HepG2 (cell line): ENCODE results near the gene YPEL3. TPM values are rescaled to one million over a fixed set of nuclear protein-coding genes. Genes with fewer than 3 reads are reported as not detected.

Source experiments
- AGO2 ChIP-seq: fragments of 200-400 bp; formaldehyde crosslinking; optimal IDR thresholded peaks from 2 replicates; pipeline ENCODE3; 2017; ENCODE audit warnings: mild to moderate bottlenecking, low read depth, low read length, moderate library complexity
- ARHGAP35 ChIP-seq: sonication (generic); formaldehyde crosslinking; IDR thresholded peaks from 2 replicates; pipeline ENCODE4 v1.9.0; 2022; ENCODE audit warnings: mild to moderate bottlenecking, inconsistent platforms, moderate library complexity, missing genetic modification reagents, borderline replicate concordance
- BCL3 ChIP-seq: sonication (generic); formaldehyde crosslinking; IDR thresholded peaks from 2 replicates; pipeline ENCODE4 v1.5.1; 2020; ENCODE audit warnings: mild to moderate bottlenecking, missing genetic modification reagents, moderate library complexity
- CENPX ChIP-seq: sonication (generic); formaldehyde crosslinking; IDR thresholded peaks from 2 replicates; pipeline ENCODE4 v1.9.0; 2021; ENCODE audit warnings: mild to moderate bottlenecking, missing genetic modification reagents, moderate library complexity
- DRAP1 ChIP-seq: IDR thresholded peaks from 2 replicates; pipeline ENCODE4 v1.6.1; 2016; ENCODE audit warnings: missing genetic modification reagents, missing compliant biosample characterization
- GABPA ChIP-seq, 2 experiments: IDR thresholded peaks; 2 replicates each; pipeline ENCODE4 v1.6.1; 2011 to 2016; ENCODE audit warnings: low read depth in 2 of 2, low read length in 1 of 2, missing biosample characterization in 1 of 2, missing genetic modification characterization in 1 of 2
- HDAC1 ChIP-seq: sonication (generic); formaldehyde crosslinking; IDR thresholded peaks from 2 replicates; pipeline ENCODE4 v1.5.1; 2020; ENCODE audit warnings: mild to moderate bottlenecking, missing genetic modification reagents
- MED1 ChIP-seq: sonication (generic); formaldehyde crosslinking; IDR thresholded peaks from 2 replicates; pipeline ENCODE4 v1.4.0; 2020; ENCODE audit warnings: missing genetic modification reagents
- MEIS2 ChIP-seq: sonication (generic); formaldehyde crosslinking; IDR thresholded peaks from 2 replicates; pipeline ENCODE4 v1.9.0; 2021; ENCODE audit warnings: mild to moderate bottlenecking, missing genetic modification reagents
- MLLT10 ChIP-seq: sonication (generic); formaldehyde crosslinking; IDR thresholded peaks from 2 replicates; pipeline ENCODE4 v1.4.0; 2020; ENCODE audit warnings: missing genetic modification reagents
- MNT ChIP-seq: fragments of 450-650 bp; IDR thresholded peaks from 2 replicates; pipeline ENCODE4 v1.6.1; 2016
- NFRKB ChIP-seq: fragments of 450-650 bp; IDR thresholded peaks from 2 replicates; pipeline ENCODE4 v1.6.1; 2017
- PHB2 ChIP-seq: fragments of 450-650 bp; IDR thresholded peaks from 2 replicates; pipeline ENCODE4 v1.6.1; 2018; ENCODE audit not compliant: partially characterized antibody
- THAP11 ChIP-seq: IDR thresholded peaks from 2 replicates; pipeline ENCODE4 v1.6.1; 2016; ENCODE audit warnings: missing biosample characterization, missing genetic modification reagents
- ZBTB1 ChIP-seq: sonication (generic); formaldehyde crosslinking; IDR thresholded peaks from 2 replicates; pipeline ENCODE4 v1.4.0; 2020; ENCODE audit warnings: missing genetic modification reagents, borderline replicate concordance
- ZNF687 ChIP-seq: sonication (generic); formaldehyde crosslinking; IDR thresholded peaks from 2 replicates; pipeline ENCODE4 v1.5.1; 2020; ENCODE audit warnings: mild to moderate bottlenecking, missing genetic modification reagents, moderate library complexity
- polyA plus RNA-seq, 8 experiments: library from polyadenylated mRNA; depleted of rRNA in 3 of 8; stranded (reverse) in 7 of 8; unstranded in 1 of 8; fragments of >200 nt; fragmentation: Illumina TruSeq in 4 of 8; extraction: Trizol in 4 of 8; gene quantifications; 2 replicates each; pipeline versions ENCODE4 v1.2.1 to v1.2.3, GENCODE V29; 2011 to 2016; ENCODE audit warnings: low read depth in 4 of 8, missing spikeins in 1 of 8, mixed read lengths in 1 of 8; ENCODE audit not compliant: insufficient read depth in 1 of 8
- total RNA-seq, 5 experiments: library from RNA; depleted of rRNA; stranded (reverse); fragments of >200 nt; fragmentation: Illumina TruSeq; extraction: Trizol; gene quantifications; 2 replicates each; pipeline ENCODE4 v1.2.3, GENCODE V29; 2016; ENCODE audit warnings: low read depth in 1 of 5
- TF ChIP-seq, protein P1 (sequence below): sonication (generic); formaldehyde crosslinking; IDR thresholded peaks from 2 replicates; pipeline ENCODE4 v1.4.0; 2020; ENCODE audit warnings: missing genetic modification reagents
- TF ChIP-seq, protein P2 (sequence below): sonication (generic); formaldehyde crosslinking; IDR thresholded peaks from 2 replicates; pipeline ENCODE4 v1.5.0; 2020; ENCODE audit warnings: missing genetic modification reagents

Gene YPEL3
- total and polyA plus RNA-seq, 2 of the 13 experiments (the other 11 are each of a cell fraction or from before 2014, with no cell fraction given) = 5.4 to 47.0 TPM

GRCh38 chr16:30075503-30076275 lies 20.3 kb downstream of the YPEL3 start, which contains the start of gene PPP4C (continued):
- TF ChIP-seq AGO2 = peak; percentile 87
- TF ChIP-seq ZNF687 (CRISPR knock-in tag) = peak; percentile 91
- TF ChIP-seq DRAP1 (CRISPR knock-in tag) = peak; percentile 69
- peak; percentile 52; the same call in 1 of the 2 replicates for TF ChIP-seq BCL3 (CRISPR knock-in tag)
- no peak for TF ChIP-seq MNT
- TF ChIP-seq NFRKB = no peak
- peak; percentile 63 for TF ChIP-seq MED1 (CRISPR knock-in tag)
- peak; percentile 5; the same call in 1 of the 2 replicates for TF ChIP-seq ARHGAP35 (CRISPR knock-in tag)
- no peak for TF ChIP-seq CENPX (CRISPR knock-in tag)
- peak; percentile 95 for TF ChIP-seq HDAC1 (CRISPR knock-in tag)
- no peak for TF ChIP-seq PHB2
- no peak for TF ChIP-seq MLLT10
- TF ChIP-seq ZBTB1 (CRISPR knock-in tag) = no peak
- peak; percentile 93 for TF ChIP-seq THAP11 (CRISPR knock-in tag)
- TF ChIP-seq, protein P1, sequence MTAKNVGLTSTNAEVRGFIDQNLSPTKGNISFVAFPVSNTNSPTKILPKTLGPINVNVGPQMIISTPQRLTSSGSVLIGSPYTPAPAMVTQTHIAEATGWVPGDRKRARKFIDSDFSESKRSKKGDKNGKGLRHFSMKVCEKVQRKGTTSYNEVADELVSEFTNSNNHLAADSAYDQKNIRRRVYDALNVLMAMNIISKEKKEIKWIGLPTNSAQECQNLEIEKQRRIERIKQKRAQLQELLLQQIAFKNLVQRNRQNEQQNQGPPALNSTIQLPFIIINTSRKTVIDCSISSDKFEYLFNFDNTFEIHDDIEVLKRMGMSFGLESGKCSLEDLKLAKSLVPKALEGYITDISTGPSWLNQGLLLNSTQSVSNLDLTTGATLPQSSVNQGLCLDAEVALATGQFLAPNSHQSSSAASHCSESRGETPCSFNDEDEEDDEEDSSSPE (CRISPR knock-in tag) = peak; percentile 44
- TF ChIP-seq, protein P2, sequence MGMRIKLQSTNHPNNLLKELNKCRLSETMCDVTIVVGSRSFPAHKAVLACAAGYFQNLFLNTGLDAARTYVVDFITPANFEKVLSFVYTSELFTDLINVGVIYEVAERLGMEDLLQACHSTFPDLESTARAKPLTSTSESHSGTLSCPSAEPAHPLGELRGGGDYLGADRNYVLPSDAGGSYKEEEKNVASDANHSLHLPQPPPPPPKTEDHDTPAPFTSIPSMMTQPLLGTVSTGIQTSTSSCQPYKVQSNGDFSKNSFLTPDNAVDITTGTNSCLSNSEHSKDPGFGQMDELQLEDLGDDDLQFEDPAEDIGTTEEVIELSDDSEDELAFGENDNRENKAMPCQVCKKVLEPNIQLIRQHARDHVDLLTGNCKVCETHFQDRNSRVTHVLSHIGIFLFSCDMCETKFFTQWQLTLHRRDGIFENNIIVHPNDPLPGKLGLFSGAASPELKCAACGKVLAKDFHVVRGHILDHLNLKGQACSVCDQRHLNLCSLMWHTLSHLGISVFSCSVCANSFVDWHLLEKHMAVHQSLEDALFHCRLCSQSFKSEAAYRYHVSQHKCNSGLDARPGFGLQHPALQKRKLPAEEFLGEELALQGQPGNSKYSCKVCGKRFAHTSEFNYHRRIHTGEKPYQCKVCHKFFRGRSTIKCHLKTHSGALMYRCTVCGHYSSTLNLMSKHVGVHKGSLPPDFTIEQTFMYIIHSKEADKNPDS (CRISPR knock-in tag) = no peak
- TF ChIP-seq MEIS2 (CRISPR knock-in tag) = peak; percentile 59
- TF ChIP-seq GABPA (IDR thresholded peaks at IDR 0.05; ENCODE audit: low read depth, low read length) = peak; percentile 96
- peak; percentile 95 for TF ChIP-seq GABPA (CRISPR knock-in tag; IDR thresholded peaks at IDR 0.05; ENCODE audit: low read depth)
